Ishikawa (cell line): ENCODE results near the gene AKR7A2.

ENCODE experiments used
- CEBPB ChIP-seq: IDR thresholded peaks from 2 replicates; pipeline ENCODE4 v1.6.1; 2012
- CREB1 ChIP-seq: IDR thresholded peaks from 2 replicates; pipeline ENCODE4 v1.6.1; 2012; ENCODE audit warnings: low read depth
- EGR1 ChIP-seq: IDR thresholded peaks from 2 replicates; pipeline ENCODE4 v1.6.1; 2012
- EP300 ChIP-seq: IDR thresholded peaks from 2 replicates; pipeline ENCODE4 v1.6.1; 2012; ENCODE audit warnings: borderline replicate concordance
- FOXM1 ChIP-seq: IDR thresholded peaks from 2 replicates; pipeline ENCODE4 v1.6.1; 2012; ENCODE audit warnings: low read depth, borderline replicate concordance
- MAX ChIP-seq: IDR thresholded peaks from 2 replicates; pipeline ENCODE4 v1.6.1; 2012
- NFIC ChIP-seq: IDR thresholded peaks from 2 replicates; pipeline ENCODE4 v1.6.1; 2012
- RAD21 ChIP-seq: IDR thresholded peaks from 2 replicates; pipeline ENCODE4 v1.6.1; 2012; ENCODE audit warnings: low read depth
- TAF1 ChIP-seq: IDR thresholded peaks from 2 replicates; pipeline ENCODE4 v1.6.1; 2012; ENCODE audit warnings: low read depth, mild to moderate bottlenecking
- TCF12 ChIP-seq: IDR thresholded peaks from 2 replicates; pipeline ENCODE4 v1.6.1; 2012; ENCODE audit warnings: low read depth
- TEAD4 ChIP-seq: IDR thresholded peaks from 2 replicates; pipeline ENCODE4 v1.6.1; 2012
- USF1 ChIP-seq: IDR thresholded peaks from 2 replicates; pipeline ENCODE4 v1.6.1; 2012
- YY1 ChIP-seq: IDR thresholded peaks from 2 replicates; pipeline ENCODE4 v1.6.1; 2012; ENCODE audit warnings: low read depth
- ZBTB7A ChIP-seq: IDR thresholded peaks from 2 replicates; pipeline ENCODE4 v1.6.1; 2012; ENCODE audit warnings: low read depth
- TF ChIP-seq, protein P1 (sequence below): IDR thresholded peaks from 2 replicates; pipeline ENCODE4 v1.6.1; 2012; ENCODE audit warnings: low read depth, mild to moderate bottlenecking

Gene AKR7A2

GRCh38 chr1:19329188-19329587, 17.2 kb upstream of the AKR7A2 start:
- no peak for TF ChIP-seq USF1
- no peak for TF ChIP-seq ZBTB7A
- no peak for TF ChIP-seq NFIC
- TF ChIP-seq YY1 = no peak
- no peak for TF ChIP-seq EGR1
- no peak for TF ChIP-seq TAF1

- TF ChIP-seq ZBTB7A (no peak), YY1 (no peak), RAD21 (no peak), USF1 (no peak), CREB1 (no peak), MAX (no peak), NFIC (no peak), EGR1 (no peak), CEBPB (no peak), TEAD4 (no peak), TCF12 (no peak), EP300 (no peak), TAF1 (no peak), FOXM1 (no peak)
- TF ChIP-seq, protein P1, sequence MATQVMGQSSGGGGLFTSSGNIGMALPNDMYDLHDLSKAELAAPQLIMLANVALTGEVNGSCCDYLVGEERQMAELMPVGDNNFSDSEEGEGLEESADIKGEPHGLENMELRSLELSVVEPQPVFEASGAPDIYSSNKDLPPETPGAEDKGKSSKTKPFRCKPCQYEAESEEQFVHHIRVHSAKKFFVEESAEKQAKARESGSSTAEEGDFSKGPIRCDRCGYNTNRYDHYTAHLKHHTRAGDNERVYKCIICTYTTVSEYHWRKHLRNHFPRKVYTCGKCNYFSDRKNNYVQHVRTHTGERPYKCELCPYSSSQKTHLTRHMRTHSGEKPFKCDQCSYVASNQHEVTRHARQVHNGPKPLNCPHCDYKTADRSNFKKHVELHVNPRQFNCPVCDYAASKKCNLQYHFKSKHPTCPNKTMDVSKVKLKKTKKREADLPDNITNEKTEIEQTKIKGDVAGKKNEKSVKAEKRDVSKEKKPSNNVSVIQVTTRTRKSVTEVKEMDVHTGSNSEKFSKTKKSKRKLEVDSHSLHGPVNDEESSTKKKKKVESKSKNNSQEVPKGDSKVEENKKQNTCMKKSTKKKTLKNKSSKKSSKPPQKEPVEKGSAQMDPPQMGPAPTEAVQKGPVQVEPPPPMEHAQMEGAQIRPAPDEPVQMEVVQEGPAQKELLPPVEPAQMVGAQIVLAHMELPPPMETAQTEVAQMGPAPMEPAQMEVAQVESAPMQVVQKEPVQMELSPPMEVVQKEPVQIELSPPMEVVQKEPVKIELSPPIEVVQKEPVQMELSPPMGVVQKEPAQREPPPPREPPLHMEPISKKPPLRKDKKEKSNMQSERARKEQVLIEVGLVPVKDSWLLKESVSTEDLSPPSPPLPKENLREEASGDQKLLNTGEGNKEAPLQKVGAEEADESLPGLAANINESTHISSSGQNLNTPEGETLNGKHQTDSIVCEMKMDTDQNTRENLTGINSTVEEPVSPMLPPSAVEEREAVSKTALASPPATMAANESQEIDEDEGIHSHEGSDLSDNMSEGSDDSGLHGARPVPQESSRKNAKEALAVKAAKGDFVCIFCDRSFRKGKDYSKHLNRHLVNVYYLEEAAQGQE = no peak
Observed at GRCh38 chr1:19328486-19328885, 16.5 kb upstream of the AKR7A2 start.

- TF ChIP-seq TCF12 (no peak), NFIC (no peak), EGR1 (no peak), YY1 (no peak), TEAD4 (no peak), CREB1 (no peak), EP300 (no peak), RAD21 (no peak), USF1 (no peak), MAX (no peak), FOXM1 (no peak), CEBPB (no peak), TAF1 (no peak), ZBTB7A (no peak)
- TF ChIP-seq, protein P1 = no peak
Observed at GRCh38 chr1:19327736-19328135, 15.8 kb upstream of the AKR7A2 start.

DNA sequence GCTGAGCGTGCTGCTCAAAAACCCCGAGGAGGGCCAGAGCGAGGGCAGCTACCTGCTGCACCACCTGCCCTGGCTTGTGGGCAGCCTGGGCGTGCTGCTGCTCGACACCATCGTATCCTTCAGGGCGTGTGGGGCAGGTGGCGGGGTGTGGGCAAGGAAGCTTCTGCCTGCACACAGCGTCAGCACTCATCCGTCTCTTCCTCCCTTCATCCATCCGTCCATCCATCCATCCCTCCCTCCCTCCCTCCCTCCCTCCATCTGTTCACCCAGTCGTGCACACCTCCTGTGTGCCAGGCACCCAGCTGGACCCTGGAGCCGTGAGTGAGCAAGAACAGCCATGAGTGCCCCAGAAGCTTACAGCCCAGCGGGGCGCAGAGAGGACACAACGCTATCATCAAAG, 15.4 kb upstream of the AKR7A2 start:
- no peak for TF ChIP-seq FOXM1
- TF ChIP-seq CREB1 = no peak
- TF ChIP-seq CEBPB = no peak
- TF ChIP-seq TAF1 = no peak
- TF ChIP-seq TCF12 = no peak
- TF ChIP-seq TEAD4 = no peak
- no peak for TF ChIP-seq MAX
- TF ChIP-seq, protein P1 = no peak
- no peak for TF ChIP-seq YY1
- TF ChIP-seq RAD21 = no peak
